Measurements from ENCODE around the gene SLX4IP.

Gene SLX4IP

GRCh38 chr20:10665791-10666190, 230.7 kb downstream of the SLX4IP start:
- no peak for DNase-seq (ENCODE audit: low read depth)

- DNase-seq (ENCODE audit: low read depth): no peak
Measured at GRCh38 chr20:10666221-10667076, 231.3 kb downstream of the SLX4IP start.

DNA sequence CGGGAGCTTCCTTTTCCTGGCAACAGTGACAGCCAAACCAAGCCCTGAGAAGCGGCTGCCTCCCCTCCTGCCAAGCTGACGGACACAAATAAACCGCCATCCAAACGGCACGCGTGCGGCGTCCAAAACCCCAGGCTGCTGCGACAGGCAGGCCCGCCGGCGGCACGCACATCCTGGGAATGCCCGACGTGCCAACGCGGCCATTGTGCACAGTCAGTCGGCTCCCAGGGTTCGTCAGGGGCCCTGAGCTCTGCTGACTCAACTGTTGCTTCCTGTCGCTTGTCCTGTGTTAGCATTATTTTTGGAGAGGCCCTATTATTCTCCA, 231.9 kb downstream of the SLX4IP start:
- no peak for DNase-seq (ENCODE audit: low read depth)

DNA sequence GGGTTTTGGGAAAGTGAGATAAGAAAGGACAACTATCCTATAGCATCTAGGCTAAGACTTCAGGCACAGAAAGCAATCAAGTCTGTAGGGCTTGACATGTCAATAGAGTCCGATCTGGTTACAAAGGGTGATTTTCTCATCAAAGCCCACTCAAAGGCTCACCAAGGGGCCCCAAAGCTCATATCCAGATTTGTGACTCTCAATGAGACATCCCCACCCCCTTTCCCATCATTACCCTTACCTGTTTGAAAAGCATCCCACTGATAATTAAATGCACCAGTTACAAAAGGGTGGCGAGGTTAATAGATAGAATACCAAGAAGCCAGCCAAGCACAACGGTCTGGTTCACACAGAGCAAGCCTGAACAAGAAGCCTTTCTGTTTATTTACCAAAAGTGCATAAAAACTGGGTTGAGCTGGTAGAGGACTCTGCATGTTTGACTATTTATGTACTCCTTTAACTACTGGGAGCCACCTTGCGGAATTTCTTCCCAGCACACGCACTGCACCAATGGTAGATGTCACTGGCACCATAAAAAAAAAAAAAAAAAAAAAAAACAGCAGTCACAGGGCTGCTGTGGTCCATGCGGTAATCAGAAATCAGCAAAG, 232.6 kb downstream of the SLX4IP start:
- no peak for DNase-seq (ENCODE audit: low read depth)

GRCh38 chr20:10668677-10669368, 233.7 kb downstream of the SLX4IP start:
- DNase-seq (ENCODE audit: low read depth): no peak

GRCh38 chr20:10669843-10670446, 234.8 kb downstream of the SLX4IP start:
- no peak for DNase-seq (ENCODE audit: low read depth)

DNA sequence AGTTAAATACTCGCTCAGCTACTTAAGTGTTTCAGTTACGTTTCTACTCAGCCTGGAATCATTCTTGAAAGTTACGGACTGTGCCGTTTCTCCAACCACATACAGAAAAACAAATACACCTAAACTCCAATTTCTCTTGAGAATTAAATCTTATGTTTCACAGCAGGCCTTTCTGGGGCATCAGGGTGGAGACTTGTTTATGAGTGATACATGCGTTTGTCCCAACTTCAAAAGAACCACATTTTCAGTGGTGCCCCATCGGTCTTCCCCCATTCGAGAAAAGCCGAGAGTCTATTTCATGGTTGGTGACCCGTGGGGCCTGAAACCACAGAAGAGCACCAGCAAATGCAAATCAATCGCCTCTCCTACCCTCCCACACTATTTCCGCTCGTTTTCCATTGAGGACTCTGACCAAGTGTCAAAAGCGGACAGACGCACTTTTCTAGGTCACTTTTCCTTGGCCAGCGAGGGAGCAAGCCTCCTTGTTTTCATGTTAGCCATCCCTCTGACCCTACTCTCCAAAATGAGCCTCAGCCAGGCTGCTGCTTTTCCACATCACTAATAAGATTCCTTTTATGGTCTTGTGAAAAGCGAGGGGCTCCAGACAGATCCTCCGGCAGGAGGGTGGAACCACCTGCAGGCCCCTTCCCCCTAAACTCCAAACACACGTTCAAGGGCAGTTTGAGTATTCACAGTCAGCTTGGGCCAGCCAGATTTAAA, 235.6 kb downstream of the SLX4IP start:
- DNase-seq (ENCODE audit: low read depth): no peak

DNA sequence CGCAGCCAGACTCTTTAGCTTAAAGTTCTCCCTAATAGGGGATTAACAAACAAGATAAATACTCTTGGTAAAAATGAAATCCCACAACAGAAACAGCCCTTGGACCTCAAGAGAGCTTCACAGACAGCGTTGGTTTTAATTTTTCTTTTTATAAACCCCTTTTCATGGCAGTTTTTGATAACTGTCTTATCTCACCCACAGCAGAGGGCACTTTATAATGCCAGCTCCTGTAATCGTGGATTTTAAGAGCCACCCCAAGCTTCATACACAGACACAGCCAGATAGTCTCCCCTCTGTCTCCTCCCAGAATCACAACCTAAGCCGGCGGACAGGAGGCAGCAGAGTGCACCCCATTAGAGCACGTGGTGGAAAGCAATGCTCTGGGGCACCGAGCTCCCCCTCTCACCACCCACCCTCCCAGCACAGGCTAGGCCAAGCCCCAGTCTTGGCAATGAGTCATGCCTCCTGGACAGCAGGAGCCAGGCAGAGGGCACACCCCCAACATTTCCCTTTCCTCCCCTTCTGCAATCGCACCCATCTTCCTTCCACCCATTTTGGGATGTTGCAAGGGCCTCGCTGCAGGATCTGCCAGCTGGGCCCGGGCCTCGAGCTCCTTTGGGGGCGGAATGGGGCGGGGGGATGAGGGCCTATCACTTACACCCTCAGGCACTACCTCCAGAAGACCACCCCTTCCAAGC, 236.3 kb downstream of the SLX4IP start:
- no peak for DNase-seq (ENCODE audit: low read depth)

DNA sequence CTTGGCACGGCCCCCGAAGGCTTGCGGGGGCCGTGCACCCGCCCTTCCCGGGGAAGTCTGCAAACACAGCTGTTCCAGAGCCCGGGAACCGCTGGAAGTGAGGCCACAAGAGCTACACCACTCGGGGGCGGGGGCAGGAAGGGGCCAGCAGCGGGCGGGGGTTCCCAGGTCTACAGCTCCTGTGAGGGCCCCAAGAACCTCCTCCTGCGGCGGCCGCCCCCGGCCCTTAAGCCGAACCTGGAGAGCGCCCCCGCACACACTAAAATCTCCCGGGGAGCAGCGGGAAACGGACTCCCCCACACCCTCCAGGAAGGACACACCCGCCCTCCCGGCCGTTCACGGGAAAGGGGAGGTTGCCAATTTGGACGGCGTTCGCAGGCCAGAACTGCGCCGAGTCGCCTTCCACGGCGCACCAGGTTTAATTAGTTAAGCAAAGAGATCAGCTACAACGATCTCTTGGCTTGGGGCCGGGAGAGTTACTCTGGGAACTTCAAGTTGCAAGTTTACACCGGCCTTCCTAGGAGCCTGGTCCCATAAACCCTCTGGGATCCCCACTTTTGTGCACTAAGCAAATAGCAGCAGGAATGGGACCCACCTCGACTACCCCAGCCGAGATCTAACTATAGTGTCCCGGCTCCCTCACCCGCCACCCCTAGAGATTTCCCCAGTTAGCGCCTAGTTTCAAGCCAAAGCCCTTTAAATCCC, 237.0 kb downstream of the SLX4IP start:
- DNase-seq (ENCODE audit: low read depth): no peak

DNA sequence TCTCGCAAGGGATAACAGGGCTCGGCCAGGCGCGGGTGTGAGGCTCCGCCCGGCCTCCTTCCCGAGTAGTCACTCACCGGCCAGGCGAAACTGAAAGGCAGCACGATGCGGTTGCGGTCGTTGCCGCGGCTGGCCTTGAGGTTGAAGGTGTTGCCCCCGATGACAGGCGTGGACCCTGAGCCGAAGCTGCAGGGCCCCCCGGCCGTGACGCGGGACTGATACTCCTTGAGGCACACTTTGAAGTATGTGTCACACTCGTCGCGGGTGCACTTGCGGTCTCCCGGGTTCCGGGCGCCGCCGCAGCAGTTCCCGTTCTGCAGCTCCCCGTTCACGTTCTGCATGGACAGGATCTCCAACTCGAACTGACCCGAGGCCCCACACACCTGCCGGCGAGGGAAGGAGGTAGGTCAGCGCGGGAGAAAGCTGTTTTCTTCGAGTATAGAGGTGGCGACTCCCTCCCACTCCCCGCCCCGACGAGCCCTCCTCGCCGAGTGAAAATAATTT, 237.6 kb downstream of the SLX4IP start:
- DNase-seq (ENCODE audit: low read depth): no peak

DNA sequence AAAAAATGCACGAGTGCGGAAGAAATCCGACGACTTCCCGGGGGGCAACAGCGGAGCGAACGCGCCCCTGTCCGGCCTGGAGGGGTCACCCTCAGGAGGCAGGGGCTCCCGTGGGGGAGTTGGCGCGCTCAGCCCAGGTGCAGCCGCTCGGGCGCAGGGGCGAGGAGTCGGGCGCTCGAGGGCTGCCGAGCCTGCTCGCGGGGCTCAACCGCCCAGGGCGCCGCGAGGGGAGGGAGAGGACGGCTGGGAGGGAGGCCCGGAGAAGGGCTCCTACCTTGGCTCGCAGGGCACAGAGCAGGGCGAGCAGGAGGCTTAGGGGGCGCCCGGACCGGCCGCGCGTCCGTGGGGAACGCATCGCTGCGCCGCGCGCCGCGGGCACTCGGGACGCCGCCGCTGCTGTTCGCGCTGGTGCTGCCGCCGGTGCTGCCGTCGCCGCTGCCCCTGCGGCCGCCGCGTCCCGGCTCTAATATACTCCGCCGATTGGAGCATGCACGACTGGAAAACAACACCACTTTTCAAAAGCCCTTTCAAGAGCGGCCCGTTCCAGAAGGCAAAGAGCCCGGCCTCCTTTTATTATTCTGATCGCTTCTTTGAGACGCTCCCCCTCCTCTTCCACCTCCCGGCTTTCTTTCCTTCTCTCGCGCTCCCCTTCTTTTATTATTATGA, 238.2 kb downstream of the SLX4IP start:
- DNase-seq (ENCODE audit: low read depth): no peak

DNA sequence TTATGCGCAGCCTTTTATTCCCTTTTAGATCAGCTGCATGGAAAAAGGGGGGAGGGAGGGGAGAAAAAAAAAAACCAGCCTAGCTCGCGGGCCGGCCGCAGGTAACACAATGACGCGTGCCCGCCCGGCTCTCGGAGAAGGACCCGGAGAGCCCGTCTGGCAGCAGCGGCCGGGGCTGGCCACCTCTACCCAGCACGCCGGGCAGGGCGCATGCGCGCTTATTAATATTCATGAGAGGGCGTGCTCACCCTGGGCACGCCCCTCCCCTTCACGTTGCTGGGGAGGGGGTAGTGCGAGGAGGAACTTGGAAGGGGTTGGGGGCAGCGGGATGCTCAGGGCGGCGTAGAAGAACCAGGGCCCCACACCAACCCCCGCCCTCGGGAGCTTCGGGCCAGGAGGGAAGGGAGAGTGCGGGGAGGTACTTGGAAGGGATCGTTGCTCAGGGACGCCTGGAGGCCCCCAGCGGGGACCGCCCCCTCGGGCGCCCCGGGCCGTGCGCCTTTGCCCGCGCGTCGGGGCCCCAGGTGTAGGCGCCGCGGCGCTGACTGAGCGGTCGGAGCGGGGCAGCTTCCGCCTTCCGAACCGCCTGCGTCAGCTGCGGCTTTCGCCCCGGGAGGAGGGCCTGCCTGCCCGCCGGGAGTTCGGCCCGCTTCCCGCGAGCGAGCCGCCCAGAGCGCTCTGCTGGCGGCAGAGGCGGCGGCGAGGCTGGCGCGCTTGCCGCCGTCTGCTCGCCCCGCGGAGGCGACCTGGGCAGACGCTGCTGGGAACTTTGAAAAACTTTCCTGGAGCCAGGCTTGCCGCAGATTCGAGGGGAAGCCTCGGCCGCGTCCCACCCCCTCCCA, 239.0 kb downstream of the SLX4IP start, which contains the start of gene JAG1:
JAG1 (minus strand) TSS at position 158 of the 842 bp plus-strand sequence. CDS start 469 bp downstream, outside the sequence.
- no peak for DNase-seq (ENCODE audit: low read depth)

DNA sequence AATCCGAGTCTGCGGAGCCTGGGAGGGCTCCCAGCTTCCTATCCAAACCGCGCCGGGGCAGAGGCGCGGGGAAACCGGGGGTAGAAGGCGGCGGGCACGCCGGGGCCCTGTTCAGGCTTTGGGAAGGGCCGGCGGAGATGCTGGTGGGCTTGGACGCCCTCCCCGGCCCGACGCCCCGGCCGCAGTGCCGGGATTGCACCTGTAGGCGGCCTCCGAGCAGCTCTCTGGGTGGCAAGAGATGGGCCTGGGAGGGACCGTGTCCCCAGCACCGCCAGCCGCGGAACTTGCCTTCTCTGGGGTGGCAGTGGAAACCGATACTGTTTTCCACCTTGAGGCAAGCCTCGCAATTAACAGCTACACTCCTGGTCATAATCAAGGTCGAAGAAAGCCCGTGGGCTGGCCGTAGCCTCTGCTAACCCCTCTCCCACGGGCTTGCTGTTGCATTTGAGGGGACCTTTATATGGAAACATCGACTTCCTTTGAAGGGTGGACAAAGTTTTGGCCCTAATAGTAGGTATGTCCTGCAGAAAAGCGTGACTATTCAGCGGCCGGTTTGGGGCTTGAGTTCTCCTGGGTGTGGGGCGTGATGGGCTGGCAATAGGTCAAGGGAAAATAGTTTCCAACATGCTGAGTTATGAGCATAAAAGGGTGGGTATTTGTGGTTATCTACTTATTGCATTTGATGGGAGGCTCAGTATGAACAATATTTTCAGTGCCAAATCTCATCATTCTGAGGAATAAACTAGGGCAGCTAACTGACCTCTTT, 239.8 kb downstream of the SLX4IP start:
- no peak for DNase-seq (ENCODE audit: low read depth)

GRCh38 chr20:10675450-10675848, 240.3 kb downstream of the SLX4IP start:
- no peak for DNase-seq (ENCODE audit: low read depth)

GRCh38 chr20:10676518-10676917, 241.4 kb downstream of the SLX4IP start:
- no peak for DNase-seq (ENCODE audit: low read depth)

All from activated gamma-delta T cell treated with anti-CD3 and anti-CD28 coated beads, Interleukin-2, amount 50 U/mL, for 16 hours (primary cell).